Panc1 (cell line): ENCODE measurements around the gene SYNRG. TPM values are rescaled to one million over a fixed set of nuclear protein-coding genes. Genes with fewer than 3 reads are reported as not detected.

Experiments
- ATAC-seq: fragments of 200-7000 bp; cut with Tn5 transposase; 2 replicates; pipeline ENCODE4 v1.9.1; 2020; ENCODE audit warnings: mild to moderate bottlenecking, moderate library complexity
- BruUV-seq: library from RNA; stranded (reverse); fragments of 400-500 nt; replicated peaks from 2 replicates; lab custom pipeline; 2021; lab: Mats Ljungman, UMichigan
- CTCF ChIA-PET: fragments of 300-600 bp; sonication (Branson Sonifier 250); formaldehyde crosslinking; loops from one replicate; lab custom pipeline; 2022; ENCODE audit warnings: antibody characterized with exemption; lab: Charles Lee
- POLR2A ChIA-PET: fragments of 300-600 bp; sonication (Branson Sonifier 250); formaldehyde crosslinking; loops from one replicate; lab custom pipeline; 2022; ENCODE audit warnings: antibody characterized with exemption; lab: Charles Lee
- DNase-seq: peaks from one replicate; pipeline ENCODE4 v3.0.0-alpha.2; 2010; ENCODE audit warnings: low read depth, low spot score
- H3K27ac ChIP-seq: 2 replicates; pipeline ENCODE4 v1.5.1; 2011; ENCODE audit warnings: mild to moderate bottlenecking, low read length, inconsistent platforms
- H3K27me3 ChIP-seq: fragments of 200-500 bp; sonication (Bioruptor generic); 2 replicates; pipeline ENCODE4 v1.6.0; 2014; ENCODE audit warnings: low read length, inconsistent platforms; ENCODE audit not compliant: control insufficient read depth, insufficient read depth
- H3K36me3 ChIP-seq: fragments of 200-500 bp; sonication (Bioruptor generic); 2 replicates; pipeline ENCODE4 v1.5.1; 2014; ENCODE audit warnings: inconsistent platforms, mild to moderate bottlenecking, low read length, moderate library complexity; ENCODE audit not compliant: control insufficient read depth, insufficient read depth
- H3K4me1 ChIP-seq: 2 replicates; pipeline ENCODE4 v1.5.1; 2011; ENCODE audit warnings: inconsistent platforms, mild to moderate bottlenecking, low read length, moderate library complexity; ENCODE audit not compliant: control insufficient read depth, insufficient read depth
- H3K4me3 ChIP-seq, 2 experiments: 2 replicates each; pipeline ENCODE4 v1.5.1; 2011 to 2012; ENCODE audit warnings: low read depth in 2 of 2, low read length in 2 of 2, mild to moderate bottlenecking in 2 of 2, inconsistent platforms in 1 of 2, moderate library complexity in 1 of 2
- H3K9me3 ChIP-seq: fragments of 200-500 bp; sonication (Bioruptor generic); 2 replicates; pipeline ENCODE4 v1.5.1; 2014; ENCODE audit warnings: low read depth, mild to moderate bottlenecking, inconsistent platforms, low read length, moderate library complexity; ENCODE audit not compliant: control insufficient read depth, insufficient read depth
- POLR2AphosphoS5 ChIP-seq: IDR thresholded peaks from 2 replicates; pipeline ENCODE4 v1.6.1; 2012; ENCODE audit warnings: mild to moderate bottlenecking, low read depth, low read length, moderate library complexity
- SIN3A ChIP-seq: IDR thresholded peaks from 2 replicates; pipeline ENCODE4 v1.6.1; 2012; ENCODE audit warnings: low read depth, mild to moderate bottlenecking, low read length, moderate library complexity, borderline replicate concordance; ENCODE audit not compliant: insufficient read depth
- TCF7L2 ChIP-seq: IDR thresholded peaks from 2 replicates; pipeline ENCODE4 v1.6.1; 2011; ENCODE audit warnings: mild to moderate bottlenecking, low read depth, low read length, inconsistent platforms
- in situ Hi-C: cut with HindIII; loops from 2 replicates; pipeline ENCODE4 v1.10.0; 2016; ENCODE audit warnings: low sequenced_read_pairs, low pct_unique_long_range_greater_than_20kb
- intact Hi-C: fragments of 100-400 bp; cut with micrococcal nuclease; formaldehyde crosslinking; loops from one replicate; pipeline ENCODE4 v1.10.0; 2022; ENCODE audit not compliant: unreplicated experiment
- total RNA-seq: library from RNA; stranded (reverse); gene quantifications from one replicate; pipeline ENCODE4 v1.2.1, GENCODE V29; 2021; ENCODE audit not compliant: unreplicated experiment
- TF ChIP-seq, protein P1 (sequence below): fragments of 450-650 bp; IDR thresholded peaks from 2 replicates; pipeline ENCODE4 v1.5.1; 2017; ENCODE audit warnings: mild to moderate bottlenecking
- TF ChIP-seq, protein P2 (sequence below), 2 experiments: IDR thresholded peaks; 2 replicates each; pipeline ENCODE4 v1.6.1; 2011 to 2012; ENCODE audit warnings: low read depth in 2 of 2, control low read depth in 1 of 2, low read length in 1 of 2, mild to moderate bottlenecking in 1 of 2, moderate library complexity in 1 of 2; ENCODE audit not compliant: insufficient read depth in 1 of 2

SYNRG gene
- total RNA-seq, 1 experiment from 2014 or later = 30.8 TPM

DNA sequence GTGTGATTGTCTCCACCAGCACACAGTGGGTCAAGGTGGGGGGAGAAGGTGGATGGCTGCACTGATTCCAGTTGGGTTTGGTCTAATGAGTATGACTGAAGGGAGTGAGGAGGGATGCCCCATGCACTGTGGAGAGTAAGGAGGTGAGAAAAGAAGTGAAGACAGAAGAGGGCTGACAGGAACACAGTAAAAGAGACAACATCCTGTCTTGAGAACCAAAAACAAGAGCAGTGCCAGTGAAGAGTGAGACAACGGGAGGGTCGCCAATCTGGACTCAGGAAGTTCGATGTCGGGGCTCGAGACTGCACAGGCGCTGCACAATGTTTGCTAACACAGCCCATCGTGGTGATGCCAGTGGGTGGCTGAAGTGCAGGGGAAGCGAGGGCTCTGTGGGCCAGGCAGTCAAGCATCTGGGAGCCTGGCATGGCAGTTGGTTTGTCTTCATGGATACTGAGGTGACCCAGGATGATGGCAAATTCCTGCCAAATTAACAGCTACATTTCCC lies 85.5 kb downstream of the SYNRG start:
- Histone ChIP-seq H3K27me3 (no peaks in the 10 kb centered on the region), H3K36me3 (no peaks in the 10 kb centered on the region), H3K4me1 (no peaks in the 10 kb centered on the region), H3K27ac (no peak overlapping the region), H3K4me3 (no peak overlapping the region), H3K9me3 (no peaks in the 10 kb centered on the region)
- BruUV-seq = no TSS peak
- ChIA-PET POLR2A (no interaction called here), CTCF (no interaction called here)
- TF ChIP-seq, protein P1, sequence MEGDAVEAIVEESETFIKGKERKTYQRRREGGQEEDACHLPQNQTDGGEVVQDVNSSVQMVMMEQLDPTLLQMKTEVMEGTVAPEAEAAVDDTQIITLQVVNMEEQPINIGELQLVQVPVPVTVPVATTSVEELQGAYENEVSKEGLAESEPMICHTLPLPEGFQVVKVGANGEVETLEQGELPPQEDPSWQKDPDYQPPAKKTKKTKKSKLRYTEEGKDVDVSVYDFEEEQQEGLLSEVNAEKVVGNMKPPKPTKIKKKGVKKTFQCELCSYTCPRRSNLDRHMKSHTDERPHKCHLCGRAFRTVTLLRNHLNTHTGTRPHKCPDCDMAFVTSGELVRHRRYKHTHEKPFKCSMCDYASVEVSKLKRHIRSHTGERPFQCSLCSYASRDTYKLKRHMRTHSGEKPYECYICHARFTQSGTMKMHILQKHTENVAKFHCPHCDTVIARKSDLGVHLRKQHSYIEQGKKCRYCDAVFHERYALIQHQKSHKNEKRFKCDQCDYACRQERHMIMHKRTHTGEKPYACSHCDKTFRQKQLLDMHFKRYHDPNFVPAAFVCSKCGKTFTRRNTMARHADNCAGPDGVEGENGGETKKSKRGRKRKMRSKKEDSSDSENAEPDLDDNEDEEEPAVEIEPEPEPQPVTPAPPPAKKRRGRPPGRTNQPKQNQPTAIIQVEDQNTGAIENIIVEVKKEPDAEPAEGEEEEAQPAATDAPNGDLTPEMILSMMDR = no peak
- no peak for TF ChIP-seq TCF7L2
- TF ChIP-seq, protein P2, sequence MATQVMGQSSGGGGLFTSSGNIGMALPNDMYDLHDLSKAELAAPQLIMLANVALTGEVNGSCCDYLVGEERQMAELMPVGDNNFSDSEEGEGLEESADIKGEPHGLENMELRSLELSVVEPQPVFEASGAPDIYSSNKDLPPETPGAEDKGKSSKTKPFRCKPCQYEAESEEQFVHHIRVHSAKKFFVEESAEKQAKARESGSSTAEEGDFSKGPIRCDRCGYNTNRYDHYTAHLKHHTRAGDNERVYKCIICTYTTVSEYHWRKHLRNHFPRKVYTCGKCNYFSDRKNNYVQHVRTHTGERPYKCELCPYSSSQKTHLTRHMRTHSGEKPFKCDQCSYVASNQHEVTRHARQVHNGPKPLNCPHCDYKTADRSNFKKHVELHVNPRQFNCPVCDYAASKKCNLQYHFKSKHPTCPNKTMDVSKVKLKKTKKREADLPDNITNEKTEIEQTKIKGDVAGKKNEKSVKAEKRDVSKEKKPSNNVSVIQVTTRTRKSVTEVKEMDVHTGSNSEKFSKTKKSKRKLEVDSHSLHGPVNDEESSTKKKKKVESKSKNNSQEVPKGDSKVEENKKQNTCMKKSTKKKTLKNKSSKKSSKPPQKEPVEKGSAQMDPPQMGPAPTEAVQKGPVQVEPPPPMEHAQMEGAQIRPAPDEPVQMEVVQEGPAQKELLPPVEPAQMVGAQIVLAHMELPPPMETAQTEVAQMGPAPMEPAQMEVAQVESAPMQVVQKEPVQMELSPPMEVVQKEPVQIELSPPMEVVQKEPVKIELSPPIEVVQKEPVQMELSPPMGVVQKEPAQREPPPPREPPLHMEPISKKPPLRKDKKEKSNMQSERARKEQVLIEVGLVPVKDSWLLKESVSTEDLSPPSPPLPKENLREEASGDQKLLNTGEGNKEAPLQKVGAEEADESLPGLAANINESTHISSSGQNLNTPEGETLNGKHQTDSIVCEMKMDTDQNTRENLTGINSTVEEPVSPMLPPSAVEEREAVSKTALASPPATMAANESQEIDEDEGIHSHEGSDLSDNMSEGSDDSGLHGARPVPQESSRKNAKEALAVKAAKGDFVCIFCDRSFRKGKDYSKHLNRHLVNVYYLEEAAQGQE (IDR thresholded peaks at IDR 0.05; ENCODE audit: insufficient read depth in 1 of 2, low read depth in 2 of 2, low read length in 1 of 2) = no peak
- ATAC-seq (no peak), DNase-seq (no peak)
- in situ Hi-C loops = no loop called here
- intact Hi-C loops = no loop called here

- POLR2A ChIA-PET = interaction anchor here (0.6 kb wide), 1 partner anchor 74 kb away, joined by 3 read pairs; no protein-coding TSS in a partner anchor
- Histone ChIP-seq H3K27ac (no peak overlapping the region), H3K27me3 (no peaks in the 10 kb centered on the region), H3K36me3 (no peaks in the 10 kb centered on the region), H3K4me3 (no peak overlapping the region), H3K9me3 (no peaks in the 10 kb centered on the region), H3K4me1 (no peaks in the 10 kb centered on the region)
- TF ChIP-seq POLR2AphosphoS5 (no peak), TCF7L2 (no peak), SIN3A (no peak)
- TF ChIP-seq, protein P1 = no peak
- TF ChIP-seq, protein P2 (IDR thresholded peaks at IDR 0.05; ENCODE audit: insufficient read depth in 1 of 2, low read depth in 2 of 2, low read length in 1 of 2) = no peak
- intact Hi-C loops = no loop called here
- DNase-seq (no peak), ATAC-seq (no peak)
- BruUV-seq = no TSS peak
- CTCF ChIA-PET = no interaction called here
- in situ Hi-C loops = no loop called here
Observed at GRCh38 chr17:37521821-37522220, 87.4 kb downstream of the SYNRG start.
